Fibroblast of villous mesenchyme (primary cell): ENCODE measurements around the gene IFRD2. TPM values are rescaled to one million over a fixed set of nuclear protein-coding genes. Genes with fewer than 3 reads are reported as not detected.
"Not testable (repeated sequence)": the region's sequence is repeated elsewhere in the genome, so short reads cannot be mapped to it uniquely, and the experiment has no call there.

Source experiments
- DNase-seq: peaks from one replicate; pipeline ENCODE4 v3.0.0-alpha.2; 2010; ENCODE audit warnings: low read depth
- H3K4me3 ChIP-seq: 2 replicates; pipeline ENCODE4 v1.5.1; 2011; ENCODE audit warnings: low read depth, mild to moderate bottlenecking, low read length
- total RNA-seq: library from RNA; depleted of rRNA; stranded (reverse); fragments of >200 nt; gene quantifications from 2 replicates; pipeline ENCODE4 v1.2.3, GENCODE V29; 2012
- TF ChIP-seq, protein P1 (sequence below): IDR thresholded peaks from 2 replicates; pipeline ENCODE4 v1.5.1; 2012; ENCODE audit warnings: low read depth, mild to moderate bottlenecking, low read length; ENCODE audit not compliant: insufficient read depth

The IFRD2 gene
- total RNA-seq, 1 donor = 82.0 TPM

- no peak for DNase-seq
- TF ChIP-seq, protein P1, sequence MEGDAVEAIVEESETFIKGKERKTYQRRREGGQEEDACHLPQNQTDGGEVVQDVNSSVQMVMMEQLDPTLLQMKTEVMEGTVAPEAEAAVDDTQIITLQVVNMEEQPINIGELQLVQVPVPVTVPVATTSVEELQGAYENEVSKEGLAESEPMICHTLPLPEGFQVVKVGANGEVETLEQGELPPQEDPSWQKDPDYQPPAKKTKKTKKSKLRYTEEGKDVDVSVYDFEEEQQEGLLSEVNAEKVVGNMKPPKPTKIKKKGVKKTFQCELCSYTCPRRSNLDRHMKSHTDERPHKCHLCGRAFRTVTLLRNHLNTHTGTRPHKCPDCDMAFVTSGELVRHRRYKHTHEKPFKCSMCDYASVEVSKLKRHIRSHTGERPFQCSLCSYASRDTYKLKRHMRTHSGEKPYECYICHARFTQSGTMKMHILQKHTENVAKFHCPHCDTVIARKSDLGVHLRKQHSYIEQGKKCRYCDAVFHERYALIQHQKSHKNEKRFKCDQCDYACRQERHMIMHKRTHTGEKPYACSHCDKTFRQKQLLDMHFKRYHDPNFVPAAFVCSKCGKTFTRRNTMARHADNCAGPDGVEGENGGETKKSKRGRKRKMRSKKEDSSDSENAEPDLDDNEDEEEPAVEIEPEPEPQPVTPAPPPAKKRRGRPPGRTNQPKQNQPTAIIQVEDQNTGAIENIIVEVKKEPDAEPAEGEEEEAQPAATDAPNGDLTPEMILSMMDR = no peak
- no peak overlapping the region for H3K4me3 ChIP-seq
Observed at GRCh38 chr3:50289130-50289529, 3.1 kb downstream of the IFRD2 start.

GRCh38 chr3:50288387-50289007 is 3.7 kb downstream of the IFRD2 start:
- H3K4me3 ChIP-seq = no peak overlapping the region
- TF ChIP-seq, protein P1 = no peak
- no peak for DNase-seq

GRCh38 chr3:50287262-50287661 is 5.0 kb downstream of the IFRD2 start:
- TF ChIP-seq, protein P1 = no peak

GRCh38 chr3:50286322-50287227 is 5.7 kb downstream of the IFRD2 start:
- H3K4me3 ChIP-seq = no peak overlapping the region
- TF ChIP-seq, protein P1 = no peak
- DNase-seq = no peak

More at GRCh38 chr3:50287262-50287661, 5.0 kb downstream of the IFRD2 start:
- no peak for DNase-seq
- no peak overlapping the region for H3K4me3 ChIP-seq

DNA sequence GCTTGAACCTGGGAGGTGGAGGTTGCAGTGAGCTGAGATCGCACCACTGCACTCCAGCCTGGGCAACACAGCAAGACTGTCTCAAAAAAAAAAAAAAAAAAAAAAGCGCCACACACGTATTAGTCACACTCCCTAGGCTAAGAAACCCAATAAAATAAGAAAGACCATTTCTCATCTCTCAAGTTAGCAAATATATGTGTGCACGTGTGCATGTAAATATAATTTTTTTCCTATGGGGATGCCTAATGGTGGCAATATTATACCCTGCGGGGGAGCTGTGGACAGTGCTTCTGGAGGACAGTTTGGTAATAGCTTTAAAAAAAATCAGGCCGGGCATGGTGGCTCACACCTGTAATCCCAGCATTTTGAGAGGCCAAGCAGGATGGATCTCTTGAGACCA is 8.1 kb downstream of the IFRD2 start:
- DNase-seq, H3K4me3 ChIP-seq: not testable (repeated sequence)

GRCh38 chr3:50279255-50280016 is 12.8 kb downstream of the IFRD2 start:
- no peak overlapping the region for H3K4me3 ChIP-seq
- DNase-seq = no peak
- TF ChIP-seq, protein P1 = no peak

GRCh38 chr3:50278880-50279224 is 13.4 kb downstream of the IFRD2 start, which contains the start of gene LSMEM2:
Gene LSMEM2, plus strand, starts transcription at chr3:50279087. Its CDS starts 27 bp downstream, at chr3:50279114.
- TF ChIP-seq, protein P1 = no peak
- no peak for DNase-seq
- no peak within 1 kb of the TSS for H3K4me3 ChIP-seq
